Loucy (cell line): ENCODE measurements around the gene SDCCAG8.

ENCODE experiments used
- H2AFZ ChIP-seq: fragments of 200-600 bp; sonication (generic); 2 replicates; pipeline ENCODE4 v1.6.0; 2016; ENCODE audit warnings: antibody characterized with exemption, mild to moderate bottlenecking, low read length, moderate library complexity
- H3F3A ChIP-seq: fragments of 200-600 bp; 2 replicates; pipeline ENCODE4 v1.6.0; 2016; ENCODE audit warnings: antibody characterized with exemption, low read depth, mild to moderate bottlenecking
- H3K27me3 ChIP-seq: fragments of 200-600 bp; sonication (generic); 2 replicates; pipeline ENCODE4 v1.6.1; 2014; ENCODE audit warnings: low read length, mild to moderate bottlenecking; ENCODE audit not compliant: insufficient read depth, poor library complexity, severe bottlenecking
- H3K36me3 ChIP-seq: fragments of 200-600 bp; sonication (generic); 2 replicates; pipeline ENCODE4 v1.6.1; 2016; ENCODE audit warnings: low read length; ENCODE audit not compliant: insufficient read depth
- H3K4me1 ChIP-seq: fragments of 200-600 bp; sonication (generic); 2 replicates; pipeline ENCODE4 v1.5.1; 2014; ENCODE audit warnings: low read length, mild to moderate bottlenecking; ENCODE audit not compliant: insufficient read depth, poor library complexity, severe bottlenecking
- H3K4me2 ChIP-seq: fragments of 200-600 bp; sonication (generic); 2 replicates; pipeline ENCODE4 v1.6.0; 2014; ENCODE audit warnings: antibody characterized with exemption, low read length, low read depth, mild to moderate bottlenecking; ENCODE audit not compliant: poor library complexity, severe bottlenecking
- H3K4me3 ChIP-seq: fragments of 200-600 bp; sonication (generic); 2 replicates; pipeline ENCODE4 v1.5.1; 2014; ENCODE audit warnings: low read length, mild to moderate bottlenecking, mixed read lengths; ENCODE audit not compliant: poor library complexity, severe bottlenecking
- H3K79me2 ChIP-seq: fragments of 200-600 bp; sonication (generic); 2 replicates; pipeline ENCODE4 v1.6.1; 2014; ENCODE audit warnings: low read length; ENCODE audit not compliant: insufficient read depth
- H3K9ac ChIP-seq: fragments of 200-600 bp; sonication (generic); 2 replicates; pipeline ENCODE4 v1.6.0; 2014; ENCODE audit warnings: mild to moderate bottlenecking, low read depth, low read length, moderate library complexity; ENCODE audit not compliant: poor library complexity, severe bottlenecking
- H3K9me2 ChIP-seq: fragments of 200-600 bp; sonication (generic); replicated peaks from 2 replicates; pipeline ENCODE4 v1.6.1; 2016; ENCODE audit warnings: low read depth, low read length, mixed read lengths
- H3K9me3 ChIP-seq: fragments of 200-600 bp; sonication (generic); 2 replicates; pipeline ENCODE4 v1.6.1; 2014; ENCODE audit warnings: mild to moderate bottlenecking, antibody characterized with exemption, low read length, low read depth; ENCODE audit not compliant: insufficient read depth
- H4K20me1 ChIP-seq: fragments of 200-600 bp; sonication (generic); 2 replicates; pipeline ENCODE4 v1.6.0; 2014; ENCODE audit warnings: antibody characterized with exemption, low read length, mild to moderate bottlenecking; ENCODE audit not compliant: insufficient read depth, poor library complexity, severe bottlenecking
- EZH2phosphoT487 ChIP-seq: fragments of 200-600 bp; IDR thresholded peaks from 2 replicates; pipeline ENCODE4 v1.6.1; 2018; ENCODE audit warnings: antibody characterized with exemption, mild to moderate bottlenecking, moderate library complexity, borderline replicate concordance
- TF ChIP-seq, protein P1 (sequence below): fragments of 200-600 bp; sonication (generic); conservative IDR thresholded peaks from 2 replicates; pipeline ENCODE4 v1.5.1; 2014; ENCODE audit warnings: mild to moderate bottlenecking, antibody characterized with exemption, low read length

Gene SDCCAG8

GRCh38 chr1:243348331-243348730 is 92.5 kb downstream of the SDCCAG8 start:
- TF ChIP-seq EZH2phosphoT487 = no peak
- TF ChIP-seq, protein P1, sequence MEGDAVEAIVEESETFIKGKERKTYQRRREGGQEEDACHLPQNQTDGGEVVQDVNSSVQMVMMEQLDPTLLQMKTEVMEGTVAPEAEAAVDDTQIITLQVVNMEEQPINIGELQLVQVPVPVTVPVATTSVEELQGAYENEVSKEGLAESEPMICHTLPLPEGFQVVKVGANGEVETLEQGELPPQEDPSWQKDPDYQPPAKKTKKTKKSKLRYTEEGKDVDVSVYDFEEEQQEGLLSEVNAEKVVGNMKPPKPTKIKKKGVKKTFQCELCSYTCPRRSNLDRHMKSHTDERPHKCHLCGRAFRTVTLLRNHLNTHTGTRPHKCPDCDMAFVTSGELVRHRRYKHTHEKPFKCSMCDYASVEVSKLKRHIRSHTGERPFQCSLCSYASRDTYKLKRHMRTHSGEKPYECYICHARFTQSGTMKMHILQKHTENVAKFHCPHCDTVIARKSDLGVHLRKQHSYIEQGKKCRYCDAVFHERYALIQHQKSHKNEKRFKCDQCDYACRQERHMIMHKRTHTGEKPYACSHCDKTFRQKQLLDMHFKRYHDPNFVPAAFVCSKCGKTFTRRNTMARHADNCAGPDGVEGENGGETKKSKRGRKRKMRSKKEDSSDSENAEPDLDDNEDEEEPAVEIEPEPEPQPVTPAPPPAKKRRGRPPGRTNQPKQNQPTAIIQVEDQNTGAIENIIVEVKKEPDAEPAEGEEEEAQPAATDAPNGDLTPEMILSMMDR = no peak
- no peaks in the 10 kb centered on the region for H3F3A ChIP-seq
- no peaks in the 10 kb centered on the region for H3K9me2 ChIP-seq

GRCh38 chr1:243349128-243349527 is 93.3 kb downstream of the SDCCAG8 start:
- Histone ChIP-seq H3K9me2 (no peaks in the 10 kb centered on the region), H3K4me2 (no peak overlapping the region), H3K27me3 (no peaks in the 10 kb centered on the region), H3K36me3 (no peaks in the 10 kb centered on the region; the same call in 1 of the 2 replicates), H3K4me1 (peaks cover 4% of the 10 kb centered on the region), H3K9me3 (no peaks in the 10 kb centered on the region), H3K4me3 (no peak overlapping the region), H3F3A (no peaks in the 10 kb centered on the region), H3K79me2 (no peaks in the 10 kb centered on the region), H4K20me1 (no peaks in the 10 kb centered on the region), H3K9ac (no peak overlapping the region), H2AFZ (no peak overlapping the region)
- TF ChIP-seq EZH2phosphoT487 = no peak
- TF ChIP-seq, protein P1 = no peak

More at GRCh38 chr1:243348331-243348730, 92.5 kb downstream of the SDCCAG8 start:
- Histone ChIP-seq H4K20me1 (no peaks in the 10 kb centered on the region), H3K9me3 (no peaks in the 10 kb centered on the region), H3K4me3 (no peak overlapping the region), H3K79me2 (no peaks in the 10 kb centered on the region), H3K36me3 (no peaks in the 10 kb centered on the region; the same call in 1 of the 2 replicates), H2AFZ (no peak overlapping the region), H3K4me1 (no peaks in the 10 kb centered on the region), H3K4me2 (no peak overlapping the region), H3K27me3 (no peaks in the 10 kb centered on the region), H3K9ac (no peak overlapping the region)

DNA sequence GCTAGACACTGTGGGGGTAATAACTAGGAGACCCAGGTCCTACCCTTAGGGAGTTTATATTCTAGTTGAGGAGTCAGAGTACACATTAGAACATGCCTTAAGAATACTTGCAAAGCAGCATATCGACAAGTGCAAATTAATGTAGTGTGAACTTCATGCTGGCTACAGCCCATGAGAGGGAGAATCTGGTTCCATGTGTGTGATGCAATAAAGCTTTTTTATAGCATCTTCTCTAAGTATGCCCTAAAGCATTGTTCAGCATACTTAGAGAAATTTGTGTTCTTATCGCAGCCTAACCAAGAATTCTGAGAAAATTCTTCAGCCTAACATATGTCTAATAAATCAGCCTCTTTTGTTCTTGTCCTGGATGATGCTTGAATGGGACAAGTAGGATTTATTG is 95.5 kb downstream of the SDCCAG8 start:
- H3K9me2 ChIP-seq = no peaks in the 10 kb centered on the region

More for the DNA sequence above, 95.5 kb downstream of the SDCCAG8 start:
- no peaks in the 10 kb centered on the region for H4K20me1 ChIP-seq
- H3F3A ChIP-seq = no peaks in the 10 kb centered on the region
- H3K4me2 ChIP-seq = no peak overlapping the region
- H2AFZ ChIP-seq = no peak overlapping the region
- no peak for TF ChIP-seq EZH2phosphoT487
- TF ChIP-seq, protein P1 = no peak
- H3K4me3 ChIP-seq = no peak overlapping the region
- H3K79me2 ChIP-seq = no peaks in the 10 kb centered on the region
- H3K4me1 ChIP-seq = peaks cover 10% of the 10 kb centered on the region
- no peak overlapping the region for H3K9ac ChIP-seq
- H3K9me3 ChIP-seq = no peaks in the 10 kb centered on the region
- H3K27me3 ChIP-seq = no peaks in the 10 kb centered on the region
- no peaks in the 10 kb centered on the region; the same call in 1 of the 2 replicates for H3K36me3 ChIP-seq
